ENCODE measurements around the gene FREM1.

The FREM1 gene

DNA sequence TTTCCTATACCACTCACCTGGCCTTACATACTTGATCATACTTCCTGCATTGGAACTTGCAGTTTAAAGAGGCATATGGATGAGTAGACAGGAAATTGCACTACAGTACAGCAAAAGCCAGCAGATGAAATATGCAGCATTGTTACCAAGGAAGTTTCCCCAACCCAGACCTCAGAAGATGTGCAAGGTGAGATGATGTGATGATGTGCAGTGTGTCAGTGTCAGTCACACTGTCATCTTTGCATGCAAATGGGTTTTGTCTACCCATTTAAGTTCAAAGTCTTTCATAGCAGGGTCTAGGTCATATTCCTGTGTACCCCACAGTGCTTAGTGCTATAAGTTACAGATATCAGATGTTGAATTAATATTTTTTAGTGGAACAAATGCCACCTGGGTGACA is 98.4 kb downstream of the FREM1 start:
- no peak for DNase-seq

DNA sequence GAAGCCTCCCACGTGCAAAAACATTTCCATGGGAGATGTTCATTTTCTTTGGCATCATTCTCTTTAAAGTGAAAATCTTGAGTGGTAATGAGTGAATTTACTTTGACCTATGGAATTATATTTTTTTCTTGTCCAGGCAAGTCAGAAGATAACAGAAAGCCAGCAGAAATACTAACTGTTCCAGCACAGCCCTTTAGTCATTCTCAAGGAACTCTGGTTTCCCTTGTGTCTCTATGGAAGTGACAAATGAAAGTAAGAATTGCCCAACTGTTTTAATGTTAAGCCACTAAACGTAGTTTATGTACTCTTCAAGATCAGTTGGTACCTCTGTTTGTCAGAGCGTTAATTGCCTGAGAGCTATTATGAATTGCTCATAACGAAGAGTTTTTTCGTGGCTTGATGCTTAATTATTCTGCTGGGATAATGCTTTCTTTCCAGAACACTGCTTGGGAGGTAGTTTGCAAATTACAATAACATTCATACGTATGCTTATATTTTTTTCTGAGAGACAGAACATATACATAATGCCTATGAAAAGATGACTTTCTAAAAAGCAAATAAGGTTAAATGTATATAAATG is 103.2 kb downstream of the FREM1 start:
- no peak for DNase-seq

DNA sequence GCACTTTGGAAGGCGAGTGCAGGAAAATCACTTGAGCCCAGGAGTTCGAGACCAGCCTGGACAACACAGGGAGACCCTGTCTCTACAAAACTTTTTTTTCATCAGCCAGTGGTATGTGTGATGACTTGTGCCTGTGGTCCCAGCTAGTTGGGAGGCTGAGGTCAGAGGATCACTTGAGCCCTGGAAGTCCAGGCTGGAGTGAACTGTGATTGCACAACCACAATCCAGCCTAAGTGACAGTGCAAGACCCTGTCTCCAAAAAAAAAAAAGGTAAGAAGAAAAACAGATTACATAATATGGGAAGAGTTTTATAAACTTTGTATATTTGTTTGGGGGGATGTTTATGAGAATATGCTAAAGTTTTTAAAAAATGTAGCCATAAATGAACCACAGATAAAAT is 111.2 kb downstream of the FREM1 start:
- no peak for DNase-seq

DNA sequence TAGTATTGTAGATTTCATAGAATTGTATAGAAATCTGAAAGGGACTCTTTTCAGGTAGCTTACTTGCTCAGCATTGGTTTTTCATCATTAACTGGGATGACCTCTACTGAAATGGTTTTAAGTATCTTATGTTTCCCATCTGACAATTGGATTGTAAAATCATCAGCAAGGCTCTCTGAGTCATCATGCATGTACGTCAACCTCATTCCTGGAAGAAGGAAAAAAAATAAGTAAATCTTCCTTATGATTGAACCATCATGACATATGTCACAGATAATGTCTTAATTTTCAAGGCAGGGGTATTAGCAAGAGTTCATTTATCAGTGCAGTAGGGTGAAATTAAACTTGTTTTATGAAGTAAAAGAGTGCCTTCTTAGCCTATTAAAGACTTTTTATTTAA is 112.8 kb downstream of the FREM1 start:
- DNase-seq = no peak

DNA sequence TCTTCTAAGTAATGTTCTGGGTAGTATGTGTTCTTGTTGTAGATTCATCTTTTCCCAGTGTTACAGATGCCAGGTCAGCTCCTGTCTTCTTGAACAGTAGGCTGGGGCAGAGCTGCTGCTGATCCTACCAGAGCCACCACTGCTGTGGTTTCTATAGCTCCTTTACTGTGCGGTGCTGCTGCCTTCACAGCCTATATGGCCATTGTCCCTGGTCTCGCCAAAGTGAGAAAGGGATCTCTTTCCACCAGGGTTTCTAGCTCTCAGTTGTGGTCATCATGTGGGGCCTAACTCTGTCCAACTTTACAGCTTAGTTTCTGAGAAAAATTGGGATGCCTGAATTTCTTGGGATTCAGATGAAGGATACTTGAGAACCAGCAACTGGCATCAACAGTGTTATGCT is 116.8 kb downstream of the FREM1 start:
- no peak for DNase-seq

DNA sequence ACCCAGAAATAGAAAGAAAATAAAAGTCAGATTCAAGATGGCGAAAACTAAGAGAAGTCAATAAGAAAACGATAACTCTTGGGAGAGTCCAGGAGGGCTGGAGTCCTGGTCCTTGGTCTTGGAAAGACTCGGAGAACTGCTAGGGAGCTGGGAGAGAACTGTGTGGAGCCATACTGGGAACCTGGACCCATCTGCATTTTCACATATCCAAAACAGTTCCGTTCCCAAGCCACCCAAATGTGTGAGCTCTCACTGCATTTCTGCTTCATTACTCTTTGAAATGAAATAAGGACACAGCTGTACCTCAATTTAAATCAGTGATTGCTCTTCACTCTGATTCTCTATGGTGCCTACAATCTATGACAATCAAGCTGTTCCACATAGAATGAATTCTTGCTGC is 119.6 kb downstream of the FREM1 start:
- no peak for DNase-seq

DNA sequence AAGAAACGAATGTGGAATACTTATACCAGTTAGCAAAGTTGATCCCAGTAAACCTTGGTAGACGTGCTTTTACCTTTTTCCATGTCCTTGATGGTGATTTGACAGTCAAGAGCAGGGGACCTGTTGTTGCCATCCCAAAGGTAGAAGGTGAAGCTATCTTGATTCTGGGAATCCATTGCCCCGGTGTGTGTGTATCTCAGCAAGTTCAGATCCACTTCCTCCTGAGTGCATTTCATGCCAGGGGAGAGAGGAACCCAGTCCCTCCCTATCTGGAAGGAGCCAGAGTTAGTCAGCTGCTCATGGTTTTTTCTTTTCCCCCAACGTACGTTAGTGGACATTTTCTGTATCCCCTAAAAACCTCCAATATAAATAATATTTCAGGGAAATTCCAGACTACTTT is 121.4 kb downstream of the FREM1 start:
- no peak for DNase-seq

DNA sequence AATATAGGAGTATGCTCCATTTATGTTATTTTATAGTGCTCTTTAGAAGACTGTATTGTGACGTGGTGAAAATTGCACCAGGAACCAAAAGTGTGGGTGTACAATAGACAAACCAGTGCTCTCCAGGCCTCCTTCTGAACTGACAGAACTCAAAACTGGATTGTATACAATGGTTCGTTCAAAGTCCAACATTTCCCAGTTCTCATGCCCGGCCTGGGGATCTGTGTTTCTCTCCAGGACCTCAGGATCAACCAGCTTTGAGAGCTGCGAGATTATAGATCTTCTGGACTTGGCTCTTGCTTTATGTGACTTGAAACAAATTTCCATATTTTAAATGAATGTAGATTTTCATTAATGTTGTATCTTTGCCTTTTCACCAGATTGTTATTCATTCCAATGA is 126.9 kb downstream of the FREM1 start:
- DNase-seq = no peak

DNA sequence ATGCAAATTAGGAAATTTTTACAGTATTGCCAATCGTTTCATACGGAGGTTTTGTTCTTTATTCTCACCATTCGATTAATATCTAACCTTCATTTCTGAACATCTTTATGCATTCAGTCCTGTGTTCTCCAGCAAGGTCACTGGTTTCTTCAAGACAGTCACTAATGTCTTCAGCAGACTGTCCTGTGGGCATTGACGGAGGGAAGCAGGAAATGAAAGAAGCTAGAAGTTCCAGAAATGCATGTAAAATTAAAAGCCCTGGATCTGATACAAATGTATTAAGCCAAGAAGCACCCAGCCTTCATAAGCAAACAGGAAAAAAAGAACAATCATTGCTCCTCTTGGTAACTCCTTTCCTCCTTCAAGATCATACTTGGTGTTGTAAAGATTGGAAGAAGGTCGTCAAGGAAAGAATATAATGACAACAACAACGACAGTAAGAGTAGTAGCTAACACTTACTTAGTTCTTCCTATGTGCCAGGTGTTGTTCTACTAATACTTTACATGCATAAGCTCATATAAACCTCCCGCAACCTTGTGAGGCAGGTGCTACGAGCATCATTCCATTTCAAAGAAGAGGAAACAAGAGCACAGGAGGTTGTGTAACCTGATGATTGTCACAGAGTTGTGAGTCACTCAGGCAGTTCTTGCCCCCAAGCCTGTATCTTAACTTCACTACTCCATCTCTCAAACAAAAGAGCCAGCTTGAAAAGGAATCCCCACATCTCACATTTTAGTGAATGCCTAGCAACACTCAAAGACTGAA is 127.8 kb downstream of the FREM1 start:
- no peak for DNase-seq

DNA sequence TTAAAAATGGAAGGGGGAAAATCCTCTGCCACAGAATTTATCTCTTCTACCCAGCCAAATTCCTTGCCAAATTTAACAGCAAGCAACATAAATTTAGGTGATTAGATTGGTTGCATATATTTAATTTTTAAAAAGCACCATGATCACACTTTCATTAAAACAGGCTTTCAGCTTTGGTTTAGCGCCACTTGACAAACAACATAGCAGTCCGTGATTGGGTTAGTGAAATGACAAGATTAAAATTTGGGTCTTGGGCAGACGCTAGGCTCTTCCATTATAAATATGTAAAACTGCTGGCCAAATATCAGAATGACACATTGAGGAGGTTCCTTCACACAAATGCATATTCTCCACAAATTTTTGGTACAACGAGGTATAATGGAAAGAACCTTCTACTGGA is 129.5 kb downstream of the FREM1 start:
- DNase-seq = no peak

DNA sequence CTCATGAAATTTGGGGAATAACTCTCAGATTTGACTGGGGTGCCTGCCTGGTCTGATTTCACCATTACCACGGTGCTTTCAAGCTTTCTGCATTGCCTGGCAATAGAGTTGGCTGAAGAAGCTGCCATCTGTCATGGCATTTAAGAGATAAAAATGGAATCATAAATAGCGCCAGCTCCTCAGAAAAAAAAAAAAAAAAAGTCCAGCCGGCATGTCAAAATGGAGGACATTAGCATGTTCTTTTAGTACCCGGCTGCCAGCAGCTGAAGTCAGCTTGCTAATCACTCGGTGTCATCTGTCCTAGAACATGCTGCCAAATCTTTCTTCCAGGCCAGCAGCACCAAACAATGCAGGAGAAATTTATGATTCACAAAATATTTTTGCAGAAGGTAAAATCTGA is 130.0 kb downstream of the FREM1 start:
- DNase-seq = no peak

DNA sequence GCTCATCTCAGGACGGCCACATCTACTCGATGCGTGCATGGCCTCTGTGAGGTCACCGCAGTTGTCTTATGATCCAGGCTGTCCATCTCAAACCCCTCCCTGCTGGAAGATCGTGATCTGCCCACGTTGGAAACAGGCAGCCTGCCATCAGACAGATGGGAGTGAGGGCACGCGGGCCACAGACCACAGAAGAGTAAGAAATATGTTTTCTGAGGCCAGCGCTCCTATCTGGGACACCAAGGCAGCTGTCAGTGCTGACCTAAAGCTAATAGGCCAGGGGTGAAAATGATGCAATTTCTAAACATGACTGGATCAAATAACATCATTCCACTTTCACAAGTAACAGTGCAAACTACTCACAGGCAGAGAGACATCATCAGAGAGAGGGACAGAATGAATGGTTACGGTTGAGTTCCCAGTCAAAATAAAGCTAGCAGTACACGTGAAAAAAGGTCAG is 130.6 kb downstream of the FREM1 start:
- no peak for DNase-seq

DNA sequence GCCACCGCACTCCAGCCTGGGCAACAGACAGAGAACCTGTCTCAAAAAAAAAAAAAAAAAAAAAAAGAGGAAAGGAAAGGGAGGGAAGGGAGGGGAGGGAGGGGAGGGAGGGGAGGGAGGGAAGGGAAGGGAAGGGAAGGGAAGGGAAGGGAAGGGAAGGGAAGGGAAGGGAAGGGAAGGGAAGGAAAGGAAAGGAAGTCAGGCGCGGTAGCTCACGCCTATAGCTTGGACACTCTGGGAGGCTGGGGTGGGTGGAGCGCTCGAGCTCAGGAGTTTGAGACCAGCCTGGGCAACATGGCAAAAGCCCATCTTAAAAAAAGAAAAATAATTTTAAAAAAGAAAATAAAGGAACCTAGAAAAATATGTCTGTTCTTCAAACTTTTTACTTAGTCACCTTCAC is 131.7 kb downstream of the FREM1 start:
- no peak for DNase-seq

DNA sequence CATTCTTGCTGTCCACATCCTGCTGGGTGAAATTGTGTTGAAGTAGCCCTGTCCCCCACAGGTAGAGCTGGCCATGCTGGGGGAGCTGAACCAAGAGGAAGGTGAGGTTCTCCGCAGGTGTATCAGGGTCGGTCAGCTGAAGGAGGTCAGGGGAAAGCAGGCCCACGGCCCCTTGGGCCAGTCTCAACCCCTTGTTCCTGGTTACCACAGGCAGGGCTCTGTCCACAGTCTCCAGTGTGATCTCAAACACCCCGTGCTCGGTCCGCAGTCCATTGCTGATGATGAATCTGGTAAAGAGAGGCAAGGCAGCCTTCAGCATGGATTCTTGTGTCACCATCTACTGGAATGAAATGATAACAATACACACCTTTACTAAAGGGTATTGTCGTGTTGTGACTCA is 134.3 kb downstream of the FREM1 start:
- no peak for DNase-seq

DNA sequence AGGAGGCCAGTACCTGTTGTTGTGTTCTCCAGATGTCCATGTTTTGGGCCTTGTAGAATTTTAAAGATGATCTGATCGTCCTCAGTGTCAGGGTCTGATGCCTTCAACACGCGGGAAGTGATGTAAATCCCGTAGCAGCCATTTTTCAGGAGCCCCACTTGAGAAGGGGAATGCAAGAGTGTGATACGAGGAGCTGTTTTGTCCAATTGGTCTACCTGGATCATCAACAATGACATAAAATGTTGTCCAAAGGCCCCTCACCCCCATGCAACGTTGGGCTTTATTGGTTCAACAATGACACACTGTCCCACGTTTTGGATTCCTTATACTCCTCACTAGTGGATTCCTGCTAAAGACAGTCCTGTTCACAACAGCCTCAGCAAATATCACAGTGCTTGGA is 139.6 kb downstream of the FREM1 start:
- no peak for DNase-seq

DNA sequence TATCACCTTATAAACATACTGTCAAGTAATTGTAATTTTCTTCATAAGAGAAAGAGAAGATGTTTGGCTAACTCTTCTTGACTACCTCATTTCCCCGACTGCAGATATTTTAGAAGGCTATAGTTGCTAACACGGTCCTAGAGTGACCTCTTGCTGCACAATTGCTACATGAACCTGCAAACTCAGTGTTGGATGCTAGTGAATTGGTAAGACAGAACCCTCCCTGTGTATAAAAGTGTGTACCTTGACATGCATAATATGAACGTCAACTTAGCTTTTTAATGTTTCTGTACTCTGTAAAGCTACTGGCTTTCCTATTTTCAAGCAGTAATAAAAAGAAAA is 141.0 kb downstream of the FREM1 start:
- DNase-seq = no peak

DNA sequence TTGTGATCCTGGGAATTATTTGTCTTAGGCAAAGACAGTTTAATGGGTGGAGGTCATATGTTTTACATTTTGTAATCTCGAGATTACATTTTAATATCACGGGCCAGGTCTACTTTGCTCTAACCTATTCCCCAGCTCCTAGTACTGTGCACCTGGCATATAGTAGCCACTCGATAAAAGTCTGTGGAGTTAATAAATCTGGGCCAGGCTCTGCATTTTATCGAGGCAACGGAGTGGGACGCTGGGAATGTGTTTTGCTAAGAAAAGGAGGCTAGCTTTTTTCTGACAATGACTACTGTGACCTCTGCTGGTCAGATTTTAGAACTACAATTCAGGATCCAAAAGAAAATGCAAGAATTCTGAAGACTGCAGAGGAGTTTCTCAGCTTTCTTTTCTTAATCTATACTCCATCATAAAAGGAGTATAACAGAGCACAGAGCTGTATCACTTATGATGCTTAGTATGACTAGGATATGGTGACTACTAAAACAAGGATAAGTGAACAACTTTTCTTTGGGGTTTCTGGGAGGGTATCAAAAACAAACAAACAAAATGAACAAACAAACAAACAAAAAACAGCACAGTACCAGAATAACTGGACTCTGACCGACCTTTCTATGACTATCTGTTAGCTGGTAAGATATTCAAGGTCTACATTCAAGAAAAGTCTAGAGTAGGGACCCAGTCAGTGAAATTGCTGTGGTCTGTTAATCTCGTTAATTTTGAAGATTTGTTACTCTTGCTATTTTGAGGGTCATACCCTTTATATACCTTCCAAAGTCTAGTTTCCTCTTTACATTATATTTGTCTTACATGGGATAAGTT is 141.6 kb downstream of the FREM1 start:
- no peak for DNase-seq

DNA sequence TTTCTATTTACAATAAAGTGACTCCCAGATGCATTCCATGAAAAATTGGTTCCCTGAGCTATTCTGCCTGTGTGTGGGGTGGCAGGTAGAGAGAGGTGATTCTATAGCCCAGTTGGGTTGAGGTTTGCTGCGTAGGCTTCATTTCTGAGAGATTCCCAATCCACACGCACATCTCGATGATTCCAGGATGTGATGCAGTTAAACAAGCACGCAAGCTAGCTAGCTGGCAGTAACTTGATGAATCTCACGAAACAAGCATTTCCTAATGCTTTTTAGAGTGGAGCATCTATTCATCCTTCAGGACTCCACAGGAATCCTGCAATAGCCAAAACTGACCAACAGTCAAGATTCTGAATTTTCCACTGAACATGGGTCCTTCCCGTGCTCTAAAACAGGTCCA is 143.9 kb downstream of the FREM1 start:
- no peak for DNase-seq

DNA sequence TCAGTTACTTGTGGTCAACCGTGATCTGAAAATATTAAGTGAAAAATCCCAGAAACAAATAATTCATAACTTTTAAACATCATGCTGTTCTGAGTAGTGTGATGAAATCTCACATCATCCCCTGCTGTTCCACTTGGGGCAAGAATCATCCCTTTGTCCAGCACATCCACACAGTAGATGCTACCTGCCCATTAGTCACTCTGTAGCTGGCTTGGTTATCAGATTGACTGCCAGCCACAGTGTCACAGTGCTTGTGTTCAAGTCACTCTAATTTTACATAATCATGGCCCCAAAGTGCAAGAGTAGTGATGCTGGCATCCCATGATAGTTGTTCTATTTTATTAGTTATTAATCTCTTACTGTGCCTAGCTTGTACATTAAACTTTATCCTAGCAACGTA is 148.6 kb downstream of the FREM1 start:
- DNase-seq = no peak

DNA sequence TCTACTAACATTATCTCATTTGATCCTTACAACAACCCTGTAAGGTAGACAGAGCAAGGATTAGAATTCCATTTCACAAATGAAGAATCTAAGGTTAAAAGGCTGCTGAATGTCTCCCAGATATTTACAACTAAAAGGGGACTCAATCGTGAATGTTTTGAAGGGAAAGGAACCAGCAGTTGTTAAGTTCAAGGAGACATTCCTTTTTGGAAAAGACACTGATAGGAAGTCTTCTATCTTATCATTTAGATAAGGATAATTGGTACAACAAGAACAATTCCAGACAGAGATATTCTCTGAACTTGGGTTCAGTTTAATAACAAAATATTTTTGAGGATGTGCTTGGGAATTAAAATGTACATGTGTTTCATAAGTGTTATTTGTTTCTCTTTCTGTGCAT is 150.2 kb downstream of the FREM1 start:
- DNase-seq = no peak

DNA sequence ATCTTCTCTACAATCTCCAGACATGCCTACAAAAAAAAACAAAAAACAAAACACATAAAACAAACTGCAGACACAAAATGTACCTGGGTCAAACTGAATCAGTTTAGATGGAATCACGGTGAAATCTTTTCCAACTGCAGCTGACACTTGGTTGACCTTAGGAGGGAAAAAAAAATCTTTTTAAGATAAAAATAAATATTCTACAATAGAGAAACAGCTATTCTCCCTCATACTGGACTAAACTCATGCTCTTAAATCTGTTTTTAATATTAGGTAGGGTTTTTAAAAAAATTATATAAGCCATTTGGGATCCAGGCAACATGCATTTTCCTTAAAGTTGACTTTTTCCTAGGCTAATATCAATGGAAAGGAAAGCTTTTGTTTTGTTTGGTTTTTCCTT is 153.9 kb downstream of the FREM1 start:
- DNase-seq = no peak

DNA sequence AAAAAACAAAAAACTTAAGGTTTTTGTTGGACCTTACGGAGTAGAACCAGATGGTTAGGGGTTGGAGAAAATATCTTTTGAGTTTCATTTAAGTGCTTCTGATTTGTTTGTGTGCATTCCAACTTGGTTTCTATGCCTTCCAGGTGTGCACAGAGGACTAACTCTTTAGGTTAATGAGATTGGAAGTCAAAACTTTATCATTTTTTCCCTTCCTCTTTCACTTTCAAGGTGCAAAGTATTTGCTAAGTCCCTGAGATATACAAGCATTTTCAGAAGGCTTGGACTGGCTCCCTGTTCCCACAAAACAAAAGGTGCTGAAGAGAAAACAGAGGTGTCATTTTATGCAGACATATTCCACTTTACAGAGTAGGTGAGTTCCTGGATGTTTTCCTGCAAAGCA is 157.4 kb downstream of the FREM1 start:
- no peak for DNase-seq

DNA sequence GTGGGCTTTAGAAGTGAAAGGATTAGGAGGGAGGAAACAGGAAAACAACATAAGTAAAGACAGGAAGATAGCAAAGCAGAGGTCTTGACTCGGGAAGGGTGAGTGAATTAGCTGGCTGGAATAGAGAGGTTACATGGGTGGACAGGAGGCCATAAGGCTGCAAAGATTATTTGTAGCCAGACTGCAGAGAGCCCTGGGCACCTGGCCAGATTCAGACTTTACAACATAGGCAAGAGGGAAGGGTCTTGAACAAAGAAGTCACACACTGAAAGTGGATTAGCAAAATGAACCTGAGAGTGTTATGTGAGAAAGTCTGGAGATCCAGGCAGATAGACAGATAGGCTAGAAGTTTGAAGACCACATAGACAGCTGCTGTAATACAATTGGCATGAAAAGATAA is 158.0 kb downstream of the FREM1 start:
- DNase-seq = peak; percentile 54

DNA sequence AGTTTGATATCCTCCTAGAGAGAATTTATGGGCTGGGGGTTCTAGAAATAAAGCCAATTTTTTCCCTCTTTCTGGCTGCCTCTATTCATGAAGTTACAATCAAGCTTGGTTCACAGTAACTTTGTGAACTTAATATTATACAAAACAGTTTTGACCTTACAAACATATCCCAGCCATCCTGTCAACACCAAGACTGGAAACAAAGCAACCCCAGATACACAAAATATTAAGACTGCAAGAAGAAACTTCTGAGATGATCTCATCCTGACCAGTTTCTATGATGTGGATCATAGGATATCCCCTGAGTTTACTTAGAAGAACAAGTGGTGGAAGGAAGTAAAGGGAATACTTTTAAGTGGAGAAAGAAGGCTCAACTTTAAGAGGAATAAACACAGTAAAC is 159.4 kb downstream of the FREM1 start:
- no peak for DNase-seq

Measured in DMS79 (cell line).